ENCODE measurements around the gene TSNAXIP1.

GRCh38 chr16:67847064-67847861, 40.6 kb downstream of the TSNAXIP1 start, which contains the start of gene CENPT:
- TF ChIP-seq CTCF (IDR thresholded peaks at IDR 0.05) (no peak), EZH2 (IDR thresholded peaks at IDR 0.05; ENCODE audit: borderline replicate concordance, insufficient read depth, low read depth, low read length, poor library complexity, severe bottlenecking) (no peak)

Data from B cell (primary cell).